ENCODE data around the gene PYM1. TPM values are rescaled to one million over a fixed set of nuclear protein-coding genes. Genes with fewer than 3 reads are reported as not detected.

PYM1 gene
- total RNA-seq, 1 experiment from 2014 or later, result 24.8 TPM

GRCh38 chr12:55909513-55909884 is 18.2 kb downstream of the PYM1 start:
- H4K20me1 ChIP-seq (ENCODE audit: insufficient read depth), result no peaks in the 10 kb centered on the region
- no peak overlapping the region for H2AFZ ChIP-seq (ENCODE audit: low read depth, low read length, poor library complexity, severe bottlenecking)
- ChIA-PET CTCF (no interaction called here), RAD21 (ENCODE audit: low non-redundant PET in 1 of 2, low total read pairs in 2 of 2, uncharacterized antibody in 2 of 2, unreplicated experiment in 2 of 2) (no interaction called here), POLR2A (no interaction called here)
- no peaks in the 10 kb centered on the region for H3K9me2 ChIP-seq (ENCODE audit: insufficient read depth)
- TF ChIP-seq RAD21 (IDR thresholded peaks at IDR 0.05; ENCODE audit: low read depth), result no peak
- no peak for TF ChIP-seq SIN3A (IDR thresholded peaks at IDR 0.05; ENCODE audit: low read depth)
- TF ChIP-seq SRF (IDR thresholded peaks at IDR 0.05; ENCODE audit: low read depth), result no peak
- TF ChIP-seq, protein P1, sequence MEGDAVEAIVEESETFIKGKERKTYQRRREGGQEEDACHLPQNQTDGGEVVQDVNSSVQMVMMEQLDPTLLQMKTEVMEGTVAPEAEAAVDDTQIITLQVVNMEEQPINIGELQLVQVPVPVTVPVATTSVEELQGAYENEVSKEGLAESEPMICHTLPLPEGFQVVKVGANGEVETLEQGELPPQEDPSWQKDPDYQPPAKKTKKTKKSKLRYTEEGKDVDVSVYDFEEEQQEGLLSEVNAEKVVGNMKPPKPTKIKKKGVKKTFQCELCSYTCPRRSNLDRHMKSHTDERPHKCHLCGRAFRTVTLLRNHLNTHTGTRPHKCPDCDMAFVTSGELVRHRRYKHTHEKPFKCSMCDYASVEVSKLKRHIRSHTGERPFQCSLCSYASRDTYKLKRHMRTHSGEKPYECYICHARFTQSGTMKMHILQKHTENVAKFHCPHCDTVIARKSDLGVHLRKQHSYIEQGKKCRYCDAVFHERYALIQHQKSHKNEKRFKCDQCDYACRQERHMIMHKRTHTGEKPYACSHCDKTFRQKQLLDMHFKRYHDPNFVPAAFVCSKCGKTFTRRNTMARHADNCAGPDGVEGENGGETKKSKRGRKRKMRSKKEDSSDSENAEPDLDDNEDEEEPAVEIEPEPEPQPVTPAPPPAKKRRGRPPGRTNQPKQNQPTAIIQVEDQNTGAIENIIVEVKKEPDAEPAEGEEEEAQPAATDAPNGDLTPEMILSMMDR (IDR thresholded peaks at IDR 0.05 in 2 of 3, conservative IDR thresholded peaks at IDR 0.05 in 1 of 3; ENCODE audit: borderline replicate concordance in 1 of 3, insufficient read depth in 1 of 3, low read depth in 2 of 3, low read length in 2 of 3), result no peak
- no peak for TF ChIP-seq YY1 (IDR thresholded peaks at IDR 0.05; ENCODE audit: extremely low read depth, insufficient replicate concordance, low read depth, low read length)
- no peak for TF ChIP-seq CBX3 (IDR thresholded peaks at IDR 0.05; ENCODE audit: low read depth)
- TF ChIP-seq, protein P2, sequence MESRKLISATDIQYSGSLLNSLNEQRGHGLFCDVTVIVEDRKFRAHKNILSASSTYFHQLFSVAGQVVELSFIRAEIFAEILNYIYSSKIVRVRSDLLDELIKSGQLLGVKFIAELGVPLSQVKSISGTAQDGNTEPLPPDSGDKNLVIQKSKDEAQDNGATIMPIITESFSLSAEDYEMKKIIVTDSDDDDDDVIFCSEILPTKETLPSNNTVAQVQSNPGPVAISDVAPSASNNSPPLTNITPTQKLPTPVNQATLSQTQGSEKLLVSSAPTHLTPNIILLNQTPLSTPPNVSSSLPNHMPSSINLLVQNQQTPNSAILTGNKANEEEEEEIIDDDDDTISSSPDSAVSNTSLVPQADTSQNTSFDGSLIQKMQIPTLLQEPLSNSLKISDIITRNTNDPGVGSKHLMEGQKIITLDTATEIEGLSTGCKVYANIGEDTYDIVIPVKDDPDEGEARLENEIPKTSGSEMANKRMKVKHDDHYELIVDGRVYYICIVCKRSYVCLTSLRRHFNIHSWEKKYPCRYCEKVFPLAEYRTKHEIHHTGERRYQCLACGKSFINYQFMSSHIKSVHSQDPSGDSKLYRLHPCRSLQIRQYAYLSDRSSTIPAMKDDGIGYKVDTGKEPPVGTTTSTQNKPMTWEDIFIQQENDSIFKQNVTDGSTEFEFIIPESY (IDR thresholded peaks at IDR 0.05; ENCODE audit: extremely low read depth, insufficient replicate concordance, low read length), result no peak
- TF ChIP-seq CEBPB (IDR thresholded peaks at IDR 0.05; ENCODE audit: low read depth), result no peak
- TF ChIP-seq TCF7L2 (IDR thresholded peaks at IDR 0.05; ENCODE audit: borderline replicate concordance, extremely low read depth, insufficient read depth, insufficient read length), result no peak
- TF ChIP-seq EZH2 (IDR thresholded peaks at IDR 0.05), result no peak
- no peak for TF ChIP-seq POLR2A (IDR thresholded peaks at IDR 0.05; ENCODE audit: borderline replicate concordance, extremely low read depth, insufficient read depth, insufficient read length)
- no peak for TF ChIP-seq FOSL1 (IDR thresholded peaks at IDR 0.05; ENCODE audit: low read depth)
- H3K4me2 ChIP-seq (ENCODE audit: low read length), result no peak overlapping the region
- ATAC-seq, result no peak
- intact Hi-C loops (cut with micrococcal nuclease), result no loop called here
- no peak for DNase-seq (ENCODE audit: low read depth, low spot score)
- no peaks in the 10 kb centered on the region for H3K36me3 ChIP-seq (ENCODE audit: control insufficient read depth in 1 of 2, insufficient read depth in 2 of 2, low read length in 2 of 2)
- H3K9me3 ChIP-seq (ENCODE audit: control insufficient read depth in 1 of 2, insufficient read depth in 1 of 2, low read depth in 1 of 2, low read length in 2 of 2), result no peaks in the 10 kb centered on the region
- peaks cover 1 to 6% of the 10 kb centered on the region in 2 experiments; a peak in 2 of 4 replicates for H3K4me1 ChIP-seq (ENCODE audit: control insufficient read depth in 1 of 2, insufficient read depth in 2 of 2, low read length in 2 of 2)
- no TSS peak for BruUV-seq (replicated peaks)
- no peak overlapping the region for H3K4me3 ChIP-seq (replicated peaks in 1 of 2; ENCODE audit: low read depth in 1 of 2, low read length in 2 of 2)
- H3K27ac ChIP-seq (ENCODE audit: low read depth, low read length), result no peak overlapping the region
- peaks cover 9% of the 10 kb centered on the region for H3K79me2 ChIP-seq (ENCODE audit: insufficient read depth, low read length)
- H3K27me3 ChIP-seq (ENCODE audit: insufficient read depth, low read length), result no peaks in the 10 kb centered on the region
- H3K9ac ChIP-seq (ENCODE audit: low read length), result no peak overlapping the region

Data from HCT116 (cell line).